Kidney glomerular epithelial cell (primary cell): Measurements from ENCODE around the gene MANSC4.
A peak's percentile ranks its signal among the peaks of the same experiment; 100 is the strongest.

Source experiments
- DNase-seq: peaks from one replicate; lab custom pipeline; 2025; lab: John Stamatoyannopoulos, UW

Gene MANSC4

GRCh38 chr12:27779920-27780611 lies at the start of gene MANSC4, which contains the start of gene KLHL42:
Gene MANSC4, minus strand, starts transcription at chr12:27780236. Its CDS starts 8,960 bp downstream, at chr12:27771276.
Gene KLHL42, plus strand, starts transcription at chr12:27780233. Its CDS starts 98 bp downstream, at chr12:27780331.
- peak; percentile 69 for DNase-seq

GRCh38 chr12:27828196-27828595 lies 48.2 kb upstream of the MANSC4 start:
- no peak for DNase-seq

- no peak for DNase-seq
These were observed 46.0 kb upstream of the MANSC4 start for GRCh38 chr12:27826076-27826475.

GRCh38 chr12:27824126-27824842 lies 44.2 kb upstream of the MANSC4 start:
- DNase-seq = no peak

- DNase-seq = no peak
These were observed 43.0 kb upstream of the MANSC4 start for GRCh38 chr12:27823038-27823437.

GRCh38 chr12:27822076-27822712 lies 42.2 kb upstream of the MANSC4 start:
- peak; percentile 27 for DNase-seq

GRCh38 chr12:27821259-27821973 lies 41.4 kb upstream of the MANSC4 start:
- DNase-seq = peak; percentile 69

GRCh38 chr12:27820564-27820963 lies 40.5 kb upstream of the MANSC4 start:
- no peak for DNase-seq

- DNase-seq = no peak
These were observed 38.4 kb upstream of the MANSC4 start for GRCh38 chr12:27818401-27818918.

- DNase-seq = no peak
These were observed 37.7 kb upstream of the MANSC4 start for GRCh38 chr12:27817766-27818165.

GRCh38 chr12:27814851-27815591 lies 35.0 kb upstream of the MANSC4 start:
- no peak for DNase-seq

- no peak for DNase-seq
These were observed 34.4 kb upstream of the MANSC4 start for GRCh38 chr12:27814411-27814810.

- DNase-seq = no peak
These were observed 32.5 kb upstream of the MANSC4 start for GRCh38 chr12:27812502-27812901.

GRCh38 chr12:27810756-27811155 lies 30.7 kb upstream of the MANSC4 start:
- DNase-seq = no peak

GRCh38 chr12:27808841-27809240 lies 28.8 kb upstream of the MANSC4 start:
- DNase-seq = no peak

- DNase-seq = no peak
These were observed 27.1 kb upstream of the MANSC4 start for GRCh38 chr12:27807063-27807703.

GRCh38 chr12:27806259-27806658 lies 26.2 kb upstream of the MANSC4 start:
- no peak for DNase-seq

GRCh38 chr12:27805238-27805637 lies 25.2 kb upstream of the MANSC4 start:
- no peak for DNase-seq

GRCh38 chr12:27802936-27803335 lies 22.9 kb upstream of the MANSC4 start:
- no peak for DNase-seq

GRCh38 chr12:27802511-27802910 lies 22.5 kb upstream of the MANSC4 start:
- no peak for DNase-seq

- DNase-seq = no peak
These were observed 21.6 kb upstream of the MANSC4 start for GRCh38 chr12:27801630-27802029.
